Breast epithelium (tissue), 4 donors: ENCODE measurements around the gene BEST4. TPM values are rescaled to one million over a fixed set of nuclear protein-coding genes. Genes with fewer than 3 reads are reported as not detected.

Experiments used
- DNase-seq, 2 donors: peaks; one replicate each; pipeline ENCODE4 v3.0.0-alpha.2; 2019; ENCODE audit warnings: low spot score in 2 of 2
- H3K27ac ChIP-seq, 2 donors: fragments of 200-600 bp; sonication (generic) in 1 of 2; one replicate each; pipeline ENCODE4 v1.5.1; 2016 to 2019; ENCODE audit warnings: mild to moderate bottlenecking in 1 of 2
- H3K27me3 ChIP-seq, 2 donors: fragments of 200-600 bp; sonication (generic) in 1 of 2; one replicate each; pipeline versions ENCODE4 v1.5.1 to v1.6.0; 2017 to 2019; ENCODE audit warnings: control low read depth in 1 of 2, mild to moderate bottlenecking in 1 of 2
- H3K36me3 ChIP-seq: fragments of 200-600 bp; one replicate; pipeline ENCODE4 v1.5.1; 2019
- H3K4me1 ChIP-seq, 2 donors: fragments of 200-600 bp; sonication (generic); one replicate each; pipeline ENCODE4 v1.5.1; 2016 to 2019; ENCODE audit warnings: control low read depth in 1 of 2
- H3K4me3 ChIP-seq, 3 donors: fragments of 200-600 bp; sonication (generic); 1 replicate in 2 of 3; 2 replicates in 1 of 3; pipeline ENCODE4 v1.5.1; 2016 to 2019; ENCODE audit warnings: mild to moderate bottlenecking in 3 of 3, moderate library complexity in 2 of 3
- H3K9me3 ChIP-seq, 2 donors: fragments of 200-600 bp; sonication (generic) in 1 of 2; one replicate each; pipeline ENCODE4 v1.5.1; 2016 to 2019; ENCODE audit warnings: control low read depth in 1 of 2
- POLR2A ChIP-seq: fragments of 450-650 bp; IDR thresholded peaks from one replicate; pipeline ENCODE4 v1.6.1; 2016; ENCODE audit warnings: antibody characterized with exemption, mild to moderate bottlenecking, moderate library complexity
- POLR2AphosphoS5 ChIP-seq, 3 donors: sonication (generic); formaldehyde crosslinking; IDR thresholded peaks; one replicate each; pipeline ENCODE4 v1.6.1; 2017; ENCODE audit warnings: antibody characterized with exemption in 3 of 3
- intact Hi-C: fragments of 100-400 bp; cut with DNase I; formaldehyde crosslinking; loops from one replicate; pipeline ENCODE4 v1.15.1; 2023; ENCODE audit warnings: low total_unique reads
- total RNA-seq, 3 donors: library from RNA; depleted of rRNA; stranded (reverse); fragments of >200 nt; gene quantifications; one replicate each; pipeline ENCODE4 v1.1.0, GENCODE V29; 2016
- TF ChIP-seq, protein P1 (sequence below), 3 donors: fragments of 450-650 bp; IDR thresholded peaks; one replicate each; pipeline ENCODE4 v1.5.1; 2016 to 2017; ENCODE audit warnings: antibody characterized with exemption in 3 of 3, mild to moderate bottlenecking in 3 of 3, moderate library complexity in 3 of 3

BEST4 gene
- total RNA-seq = under 1 TPM in 2 of 3 donors, not detected in 1; 0.15 to 0.66 TPM

DNA sequence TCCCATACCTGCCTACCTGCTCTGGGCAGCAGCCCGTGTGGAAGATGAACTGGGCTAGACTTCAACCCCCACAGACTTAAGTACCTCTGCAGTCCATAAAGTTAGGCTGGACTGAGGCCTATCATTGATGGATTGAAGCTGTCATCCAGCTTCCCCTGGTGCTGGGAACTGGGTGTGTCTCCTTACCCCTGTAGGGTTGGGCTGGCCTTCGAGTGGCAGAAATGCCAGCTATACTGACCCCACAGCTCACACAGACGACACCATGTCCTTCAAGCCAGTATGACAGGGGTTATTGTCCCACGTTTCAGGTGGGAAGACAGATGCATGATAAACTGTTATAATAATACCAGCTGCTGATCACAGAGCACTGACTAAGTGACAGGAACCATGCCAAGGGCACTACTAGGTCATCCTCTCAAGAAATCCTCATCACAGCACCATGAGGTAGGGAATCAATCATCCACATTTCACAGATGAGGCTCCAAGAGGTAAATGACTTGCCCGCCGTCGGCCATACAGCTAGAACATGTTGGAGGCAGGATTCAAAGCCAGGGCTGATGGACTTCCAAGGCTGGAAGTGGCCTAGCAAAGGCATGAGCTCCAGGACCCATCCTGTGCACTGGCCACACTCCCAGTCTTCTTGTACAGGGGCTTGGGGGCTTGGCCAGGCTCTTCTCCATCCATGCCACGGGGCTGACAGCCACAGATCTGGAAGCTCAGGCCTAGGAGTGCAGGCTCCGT is at the start of gene BEST4:
TSS of gene BEST4 (minus strand) at position 51 of the 741 bp plus-strand sequence. CDS start 465 bp downstream, outside the sequence.
- no peaks in the 10 kb centered on the region for H3K9me3 ChIP-seq
- DNase-seq = no peak
- no peak within 1 kb of the TSS for H3K27ac ChIP-seq
- TF ChIP-seq POLR2A = no peak
- no peak for TF ChIP-seq POLR2AphosphoS5 (IDR thresholded peaks at IDR 0.05)
- TF ChIP-seq, protein P1, sequence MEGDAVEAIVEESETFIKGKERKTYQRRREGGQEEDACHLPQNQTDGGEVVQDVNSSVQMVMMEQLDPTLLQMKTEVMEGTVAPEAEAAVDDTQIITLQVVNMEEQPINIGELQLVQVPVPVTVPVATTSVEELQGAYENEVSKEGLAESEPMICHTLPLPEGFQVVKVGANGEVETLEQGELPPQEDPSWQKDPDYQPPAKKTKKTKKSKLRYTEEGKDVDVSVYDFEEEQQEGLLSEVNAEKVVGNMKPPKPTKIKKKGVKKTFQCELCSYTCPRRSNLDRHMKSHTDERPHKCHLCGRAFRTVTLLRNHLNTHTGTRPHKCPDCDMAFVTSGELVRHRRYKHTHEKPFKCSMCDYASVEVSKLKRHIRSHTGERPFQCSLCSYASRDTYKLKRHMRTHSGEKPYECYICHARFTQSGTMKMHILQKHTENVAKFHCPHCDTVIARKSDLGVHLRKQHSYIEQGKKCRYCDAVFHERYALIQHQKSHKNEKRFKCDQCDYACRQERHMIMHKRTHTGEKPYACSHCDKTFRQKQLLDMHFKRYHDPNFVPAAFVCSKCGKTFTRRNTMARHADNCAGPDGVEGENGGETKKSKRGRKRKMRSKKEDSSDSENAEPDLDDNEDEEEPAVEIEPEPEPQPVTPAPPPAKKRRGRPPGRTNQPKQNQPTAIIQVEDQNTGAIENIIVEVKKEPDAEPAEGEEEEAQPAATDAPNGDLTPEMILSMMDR (IDR thresholded peaks at IDR 0.05) = no peak
- intact Hi-C loops = no loop called here
- no peaks in the 10 kb centered on the region for H3K36me3 ChIP-seq
- H3K4me1 ChIP-seq = peaks cover 0 to 12% of the 10 kb centered on the region in 2 donors
- no peaks in the 10 kb centered on the region for H3K27me3 ChIP-seq
- no peak within 1 kb of the TSS for H3K4me3 ChIP-seq

DNA sequence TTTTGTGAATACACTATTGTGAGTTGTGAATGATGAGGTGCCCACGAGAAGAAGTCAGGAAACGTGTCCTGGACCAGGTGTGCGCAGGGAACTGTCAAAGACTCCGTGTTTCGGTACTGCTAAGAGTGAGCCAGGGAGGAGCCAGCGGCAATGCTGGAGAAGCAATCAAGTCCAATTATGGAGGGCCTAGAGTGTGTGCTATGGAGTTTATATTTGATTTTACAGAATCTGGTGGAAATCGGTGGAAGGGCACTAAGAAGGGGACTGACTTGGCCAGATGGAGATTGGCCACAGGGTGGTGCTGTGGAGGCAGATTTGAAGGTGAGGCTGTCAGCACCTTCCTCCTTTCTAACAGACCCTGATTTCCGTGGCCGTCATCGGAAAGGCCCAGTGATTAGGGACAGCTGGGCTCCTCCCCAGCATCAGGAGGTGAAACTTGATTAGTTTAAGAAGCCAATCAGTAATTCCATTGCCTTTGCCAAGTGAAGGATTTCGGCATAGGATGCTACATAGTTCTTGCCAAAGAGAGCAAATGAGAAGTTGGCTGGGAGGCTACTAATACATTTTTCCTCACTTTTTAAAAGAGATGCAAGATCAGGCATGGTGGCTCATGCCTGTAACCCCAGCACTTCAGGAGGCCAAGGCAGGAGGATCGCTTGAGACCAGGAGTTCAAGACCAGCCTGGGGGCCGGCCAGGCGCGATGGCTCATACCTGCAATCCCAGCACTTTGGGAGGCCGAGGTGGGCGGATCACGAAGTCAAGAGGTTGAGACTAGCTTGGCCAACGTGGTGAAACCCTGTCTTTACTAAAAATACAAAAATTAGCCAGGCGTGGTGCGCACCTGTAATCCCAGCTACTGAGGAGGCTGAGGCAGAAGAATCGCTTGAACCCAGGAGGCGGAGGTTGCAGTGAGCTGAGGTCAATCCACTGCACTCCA is 48.0 kb upstream of the BEST4 start:
- Histone ChIP-seq H3K4me3 (no peak overlapping the region), H3K4me1 (no peaks in the 10 kb centered on the region), H3K27ac (peak overlapping the region in 1 of 2 donors; percentile 16), H3K27me3 (no peaks in the 10 kb centered on the region), H3K9me3 (no peaks in the 10 kb centered on the region), H3K36me3 (no peaks in the 10 kb centered on the region)
- peak; percentile 69 to 82 for DNase-seq
- intact Hi-C loops = no loop called here
- TF ChIP-seq POLR2A (no peak), POLR2AphosphoS5 (IDR thresholded peaks at IDR 0.05) (peak in 1 of 3 donors; percentile 18)
- TF ChIP-seq, protein P1 (IDR thresholded peaks at IDR 0.05) = peak; percentile 64 to 87 (median 82)

- TF ChIP-seq POLR2AphosphoS5 (IDR thresholded peaks at IDR 0.05) (no peak), POLR2A (no peak)
- TF ChIP-seq, protein P1 (IDR thresholded peaks at IDR 0.05) = no peak
- no peaks in the 10 kb centered on the region for H3K27me3 ChIP-seq
- H3K27ac ChIP-seq = no peak overlapping the region
- intact Hi-C loops = no loop called here
- no peaks in the 10 kb centered on the region for H3K4me1 ChIP-seq
- no peaks in the 10 kb centered on the region for H3K36me3 ChIP-seq
- H3K9me3 ChIP-seq = no peaks in the 10 kb centered on the region
- no peak for DNase-seq
- H3K4me3 ChIP-seq = no peak overlapping the region
Measured at GRCh38 chr1:44834328-44834727, 46.4 kb upstream of the BEST4 start.

- no peak for DNase-seq
- Histone ChIP-seq H3K27ac (peak overlapping the region in 1 of 2 donors; percentile 21), H3K36me3 (no peaks in the 10 kb centered on the region), H3K9me3 (no peaks in the 10 kb centered on the region), H3K4me3 (no peak overlapping the region), H3K27me3 (no peaks in the 10 kb centered on the region), H3K4me1 (no peaks in the 10 kb centered on the region)
- no peak for TF ChIP-seq POLR2A
- intact Hi-C loops = no loop called here
Measured at GRCh38 chr1:44832056-44832705, 44.2 kb upstream of the BEST4 start.

- no peak for DNase-seq
- intact Hi-C loops = no loop called here
- Histone ChIP-seq H3K4me3 (no peak overlapping the region), H3K27me3 (no peaks in the 10 kb centered on the region), H3K4me1 (no peaks in the 10 kb centered on the region), H3K27ac (no peak overlapping the region), H3K36me3 (no peaks in the 10 kb centered on the region), H3K9me3 (no peaks in the 10 kb centered on the region)
- TF ChIP-seq, protein P1 (IDR thresholded peaks at IDR 0.05) = no peak
- no peak for TF ChIP-seq POLR2AphosphoS5 (IDR thresholded peaks at IDR 0.05)
- TF ChIP-seq POLR2A = no peak
Measured at GRCh38 chr1:44831516-44831915, 43.5 kb upstream of the BEST4 start.
